Neural cell (in vitro differentiated cells): ENCODE results near the gene PRKCG.

Experiments
- EP300 ChIP-seq: fragments of 450-650 bp; conservative IDR thresholded peaks from 2 replicates; pipeline ENCODE4 v1.6.1; 2014; ENCODE audit warnings: antibody characterized with exemption, mild to moderate bottlenecking, moderate library complexity; ENCODE audit not compliant: poor library complexity, severe bottlenecking
- RAD21 ChIP-seq: fragments of 450-650 bp; conservative IDR thresholded peaks from 2 replicates; pipeline ENCODE4 v1.6.1; 2014; ENCODE audit warnings: antibody characterized with exemption, mild to moderate bottlenecking, moderate library complexity
- TAF1 ChIP-seq: IDR thresholded peaks from 2 replicates; pipeline ENCODE4 v1.6.1; 2012; ENCODE audit warnings: low read depth
- TF ChIP-seq, protein P1 (sequence below): fragments of 450-650 bp; IDR thresholded peaks from 2 replicates; pipeline ENCODE4 v1.5.1; 2014; ENCODE audit warnings: antibody characterized with exemption, mild to moderate bottlenecking, moderate library complexity; ENCODE audit not compliant: poor library complexity, severe bottlenecking
- TF ChIP-seq, protein P2 (sequence below): IDR thresholded peaks from 2 replicates; pipeline ENCODE4 v1.6.1; 2012; ENCODE audit warnings: borderline replicate concordance

GRCh38 chr19:53847555-53847954, 34.4 kb upstream of the PRKCG start:
- TF ChIP-seq, protein P1, sequence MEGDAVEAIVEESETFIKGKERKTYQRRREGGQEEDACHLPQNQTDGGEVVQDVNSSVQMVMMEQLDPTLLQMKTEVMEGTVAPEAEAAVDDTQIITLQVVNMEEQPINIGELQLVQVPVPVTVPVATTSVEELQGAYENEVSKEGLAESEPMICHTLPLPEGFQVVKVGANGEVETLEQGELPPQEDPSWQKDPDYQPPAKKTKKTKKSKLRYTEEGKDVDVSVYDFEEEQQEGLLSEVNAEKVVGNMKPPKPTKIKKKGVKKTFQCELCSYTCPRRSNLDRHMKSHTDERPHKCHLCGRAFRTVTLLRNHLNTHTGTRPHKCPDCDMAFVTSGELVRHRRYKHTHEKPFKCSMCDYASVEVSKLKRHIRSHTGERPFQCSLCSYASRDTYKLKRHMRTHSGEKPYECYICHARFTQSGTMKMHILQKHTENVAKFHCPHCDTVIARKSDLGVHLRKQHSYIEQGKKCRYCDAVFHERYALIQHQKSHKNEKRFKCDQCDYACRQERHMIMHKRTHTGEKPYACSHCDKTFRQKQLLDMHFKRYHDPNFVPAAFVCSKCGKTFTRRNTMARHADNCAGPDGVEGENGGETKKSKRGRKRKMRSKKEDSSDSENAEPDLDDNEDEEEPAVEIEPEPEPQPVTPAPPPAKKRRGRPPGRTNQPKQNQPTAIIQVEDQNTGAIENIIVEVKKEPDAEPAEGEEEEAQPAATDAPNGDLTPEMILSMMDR, result no peak
- TF ChIP-seq TAF1 (no peak), EP300 (no peak), RAD21 (no peak)
- TF ChIP-seq, protein P2, sequence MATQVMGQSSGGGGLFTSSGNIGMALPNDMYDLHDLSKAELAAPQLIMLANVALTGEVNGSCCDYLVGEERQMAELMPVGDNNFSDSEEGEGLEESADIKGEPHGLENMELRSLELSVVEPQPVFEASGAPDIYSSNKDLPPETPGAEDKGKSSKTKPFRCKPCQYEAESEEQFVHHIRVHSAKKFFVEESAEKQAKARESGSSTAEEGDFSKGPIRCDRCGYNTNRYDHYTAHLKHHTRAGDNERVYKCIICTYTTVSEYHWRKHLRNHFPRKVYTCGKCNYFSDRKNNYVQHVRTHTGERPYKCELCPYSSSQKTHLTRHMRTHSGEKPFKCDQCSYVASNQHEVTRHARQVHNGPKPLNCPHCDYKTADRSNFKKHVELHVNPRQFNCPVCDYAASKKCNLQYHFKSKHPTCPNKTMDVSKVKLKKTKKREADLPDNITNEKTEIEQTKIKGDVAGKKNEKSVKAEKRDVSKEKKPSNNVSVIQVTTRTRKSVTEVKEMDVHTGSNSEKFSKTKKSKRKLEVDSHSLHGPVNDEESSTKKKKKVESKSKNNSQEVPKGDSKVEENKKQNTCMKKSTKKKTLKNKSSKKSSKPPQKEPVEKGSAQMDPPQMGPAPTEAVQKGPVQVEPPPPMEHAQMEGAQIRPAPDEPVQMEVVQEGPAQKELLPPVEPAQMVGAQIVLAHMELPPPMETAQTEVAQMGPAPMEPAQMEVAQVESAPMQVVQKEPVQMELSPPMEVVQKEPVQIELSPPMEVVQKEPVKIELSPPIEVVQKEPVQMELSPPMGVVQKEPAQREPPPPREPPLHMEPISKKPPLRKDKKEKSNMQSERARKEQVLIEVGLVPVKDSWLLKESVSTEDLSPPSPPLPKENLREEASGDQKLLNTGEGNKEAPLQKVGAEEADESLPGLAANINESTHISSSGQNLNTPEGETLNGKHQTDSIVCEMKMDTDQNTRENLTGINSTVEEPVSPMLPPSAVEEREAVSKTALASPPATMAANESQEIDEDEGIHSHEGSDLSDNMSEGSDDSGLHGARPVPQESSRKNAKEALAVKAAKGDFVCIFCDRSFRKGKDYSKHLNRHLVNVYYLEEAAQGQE, result no peak
